Naive thymus-derived CD4-positive, alpha-beta T cell (primary cell): ENCODE measurements around the gene LYSET. TPM values are rescaled to one million over a fixed set of nuclear protein-coding genes. Genes with fewer than 3 reads are reported as not detected.
A peak's percentile ranks its signal among the peaks of the same experiment; 100 is the strongest.
"Not testable (repeated sequence)": the region's sequence is repeated elsewhere in the genome, so short reads cannot be mapped to it uniquely, and the experiment has no call there.

ENCODE experiments used
- ATAC-seq: fragments of 150-1000 bp; cut with Tn5 transposase; 2 replicates; pipeline ENCODE4 v1.10.0; 2021; ENCODE audit warnings: mild to moderate bottlenecking, moderate library complexity
- CTCF ChIA-PET: fragments of 350-600 bp; sonication (Branson Sonifier 250); formaldehyde crosslinking; loops from one replicate; lab custom pipeline; 2021; ENCODE audit warnings: antibody characterized with exemption; lab: Charles Lee
- POLR2A ChIA-PET: fragments of 350-600 bp; sonication (Branson Sonifier 250); formaldehyde crosslinking; loops from one replicate; lab custom pipeline; 2021; ENCODE audit warnings: antibody characterized with exemption, inconsistent platforms; lab: Charles Lee
- DNase-seq, 9 donors: peaks; one replicate each; pipeline versions ENCODE4 v3.0.0 to v3.0.0-alpha.2; 2020 to 2022; ENCODE audit warnings: mixed read lengths in 1 of 9
- H3K27ac ChIP-seq: one replicate; pipeline ENCODE4 v1.7.0; 2013; ENCODE audit warnings: mild to moderate bottlenecking, low read depth, low read length, moderate library complexity
- H3K27me3 ChIP-seq, 2 donors: one replicate each; pipeline ENCODE4 v1.7.0; 2013; ENCODE audit warnings: low read length in 2 of 2, mild to moderate bottlenecking in 2 of 2, moderate library complexity in 2 of 2; ENCODE audit not compliant: control insufficient read depth in 2 of 2, insufficient read depth in 2 of 2
- H3K36me3 ChIP-seq, 3 experiments: 1 replicate in 2 of 3; 2 replicates in 1 of 3; pipeline ENCODE4 v1.7.0; 2013; ENCODE audit warnings: low read length in 3 of 3, mild to moderate bottlenecking in 3 of 3, moderate library complexity in 1 of 3; ENCODE audit not compliant: insufficient read depth in 3 of 3, control insufficient read depth in 2 of 3
- H3K4me1 ChIP-seq, 2 donors: one replicate each; pipeline ENCODE4 v1.7.0; 2013; ENCODE audit warnings: low read length in 2 of 2, mild to moderate bottlenecking in 2 of 2, moderate library complexity in 1 of 2; ENCODE audit not compliant: control insufficient read depth in 2 of 2, insufficient read depth in 2 of 2
- H3K4me3 ChIP-seq: 2 replicates; pipeline ENCODE4 v1.7.0; 2013; ENCODE audit warnings: mild to moderate bottlenecking, low read length
- H3K9me3 ChIP-seq, 3 experiments: 1 replicate in 2 of 3; 2 replicates in 1 of 3; pipeline ENCODE4 v1.7.0; 2013; ENCODE audit warnings: low read length in 3 of 3; ENCODE audit not compliant: control insufficient read depth in 2 of 3
- H3K27ac Mint-ChIP-seq, 9 donors: one replicate each; pipeline ENCODE4 v1.8.0; 2020 to 2022; ENCODE audit warnings: mixed read lengths in 9 of 9, mild to moderate bottlenecking in 8 of 9, moderate library complexity in 5 of 9, inconsistent platforms in 2 of 9
- H3K27me3 Mint-ChIP-seq, 5 donors: one replicate each; pipeline ENCODE4 v1.8.0; 2021 to 2022; ENCODE audit warnings: mixed read lengths in 5 of 5, mild to moderate bottlenecking in 1 of 5
- H3K36me3 Mint-ChIP-seq, 5 donors: one replicate each; pipeline ENCODE4 v1.8.0; 2020 to 2022; ENCODE audit warnings: mixed read lengths in 5 of 5, mild to moderate bottlenecking in 3 of 5, inconsistent platforms in 1 of 5
- H3K4me1 Mint-ChIP-seq, 7 donors: one replicate each; pipeline ENCODE4 v1.8.0; 2020 to 2022; ENCODE audit warnings: mixed read lengths in 7 of 7, mild to moderate bottlenecking in 3 of 7, inconsistent platforms in 1 of 7
- H3K4me3 Mint-ChIP-seq, 10 donors: one replicate each; pipeline ENCODE4 v1.8.0; 2020 to 2022; ENCODE audit warnings: mild to moderate bottlenecking in 10 of 10, mixed read lengths in 10 of 10, moderate library complexity in 6 of 10, inconsistent platforms in 2 of 10
- H3K9me3 Mint-ChIP-seq, 11 donors: one replicate each; pipeline ENCODE4 v1.8.0; 2020 to 2022; ENCODE audit warnings: mixed read lengths in 11 of 11, mild to moderate bottlenecking in 4 of 11, inconsistent platforms in 1 of 11, moderate library complexity in 1 of 11
- intact Hi-C, 2 donors: fragments of 100-400 bp; cut with micrococcal nuclease; formaldehyde crosslinking; loops; one replicate each; pipeline ENCODE4 v1.15.1; 2023
- polyA plus RNA-seq, 2 donors: library from polyadenylated mRNA; unstranded; fragments of 300-500 nt; fragmentation: Illumina TruSeq; gene quantifications; one replicate each; pipeline ENCODE4 v1.2.3, GENCODE V29; 2021
- total RNA-seq, 6 experiments: library from RNA in 5 of 6; stranded (reverse) in 5 of 6; gene quantifications; 1 replicate in 5 of 6; 2 replicates in 1 of 6; pipeline ENCODE4 v1.2.3 and lab custom pipeline; 2021 to 2026

LYSET gene
- total and polyA plus RNA-seq, 7 experiments from 2014 or later = 8.0 to 47.7 (median 23.8) TPM

DNA sequence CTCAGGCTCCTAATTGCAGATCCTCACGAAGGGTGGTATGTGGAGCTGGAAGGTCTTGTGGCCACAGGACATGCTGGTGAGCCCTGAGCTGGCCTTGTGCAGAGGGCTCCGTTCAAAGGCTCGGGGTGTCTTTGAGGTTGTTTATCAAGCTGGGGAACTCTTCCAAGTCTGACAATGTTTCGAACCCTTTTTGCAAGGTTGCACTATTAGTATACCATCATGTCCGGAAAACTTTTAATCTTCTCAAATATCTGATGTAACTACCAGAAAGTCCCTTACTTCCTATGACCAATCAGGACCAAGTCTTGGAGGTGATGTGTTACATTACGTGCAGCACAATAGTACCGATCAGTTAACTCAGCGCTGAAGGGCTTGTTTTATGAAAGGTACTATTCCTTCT lies 43.4 kb downstream of the LYSET start:
- Histone ChIP-seq H3K27me3 (no peaks in the 10 kb centered on the region), H3K36me3 (peaks cover 5 to 44% (median 6%) of the 10 kb centered on the region in 3 experiments), H3K4me3 (no peak overlapping the region), H3K9me3 (no peaks in the 10 kb centered on the region), H3K4me1 (peaks cover 0 to 4% of the 10 kb centered on the region in 2 donors), H3K27ac (no peak overlapping the region)
- peaks cover 8 to 51% (median 41%) of the 10 kb centered on the region in 5 donors for H3K36me3 Mint-ChIP-seq
- no peak overlapping the region for H3K27ac Mint-ChIP-seq
- peaks cover 0 to 10% (median 6%) of the 10 kb centered on the region in 5 donors for H3K27me3 Mint-ChIP-seq
- ATAC-seq (no peak), DNase-seq (no peak)
- H3K4me3 Mint-ChIP-seq = no peak overlapping the region
- ChIA-PET POLR2A (no interaction called here), CTCF (no interaction called here)
- intact Hi-C loops = no loop called here
- peaks cover 0 to 3% (median 0%) of the 10 kb centered on the region in 11 donors for H3K9me3 Mint-ChIP-seq
- peaks cover 11 to 15% (median 13%) of the 10 kb centered on the region in 7 donors for H3K4me1 Mint-ChIP-seq

DNA sequence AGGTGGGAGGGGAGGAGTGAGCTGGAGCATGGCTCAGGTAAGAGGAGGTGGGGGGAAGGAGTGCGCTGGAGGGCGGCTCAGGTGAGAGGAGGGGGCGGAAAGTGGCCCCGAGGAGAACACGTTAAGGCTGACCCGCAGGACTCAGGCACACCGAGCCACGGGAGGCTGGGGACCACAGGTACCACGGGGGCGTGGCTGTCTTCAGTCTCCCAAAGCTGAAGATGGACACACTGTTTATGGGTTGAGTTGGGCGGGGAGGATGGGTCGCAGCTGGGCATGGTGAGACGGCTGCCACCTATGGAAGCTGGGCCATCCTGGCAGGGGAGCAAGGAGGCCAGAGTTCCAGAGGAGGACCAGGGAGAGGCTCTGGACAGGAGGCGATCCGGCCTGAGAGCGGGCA lies 45.4 kb downstream of the LYSET start:
- peaks cover 11 to 22% (median 14%) of the 10 kb centered on the region in 7 donors for H3K4me1 Mint-ChIP-seq
- H3K4me3 ChIP-seq = no peak overlapping the region
- CTCF ChIA-PET = interaction anchor here (0.6 to 0.8 kb wide), 3 partner anchors 11 to 784 kb away, joined by 3 read pairs; no protein-coding TSS in a partner anchor
- no peaks in the 10 kb centered on the region for H3K27me3 ChIP-seq
- no peak overlapping the region for H3K27ac ChIP-seq
- peaks cover 0 to 18% (median 7%) of the 10 kb centered on the region in 5 donors for H3K27me3 Mint-ChIP-seq
- peaks cover 5 to 29% (median 6%) of the 10 kb centered on the region in 3 experiments for H3K36me3 ChIP-seq
- intact Hi-C loops = no loop called here
- H3K9me3 Mint-ChIP-seq = peaks cover 0 to 3% (median 0%) of the 10 kb centered on the region in 11 donors
- peaks cover 6 to 39% (median 30%) of the 10 kb centered on the region in 5 donors for H3K36me3 Mint-ChIP-seq
- peaks cover 0 to 4% of the 10 kb centered on the region in 2 donors for H3K4me1 ChIP-seq
- no peaks in the 10 kb centered on the region for H3K9me3 ChIP-seq
- peak overlapping the region in 9 of 10 donors; percentile 18 to 76 (median 65) for H3K4me3 Mint-ChIP-seq
- DNase-seq = no peak
- POLR2A ChIA-PET = no interaction called here
- no peak overlapping the region for H3K27ac Mint-ChIP-seq
- ATAC-seq = no peak

GRCh38 chr14:93231129-93231979 lies 46.2 kb downstream of the LYSET start:
- Mint-ChIP-seq H3K9me3 (peaks cover 0 to 3% (median 0%) of the 10 kb centered on the region in 11 donors), H3K27ac (peak overlapping the region in 1 of 9 donors; percentile 72), H3K4me3 (peak overlapping the region; percentile 4 to 76 (median 62)), H3K27me3 (peaks cover 0 to 18% (median 7%) of the 10 kb centered on the region in 5 donors), H3K4me1 (peaks cover 11 to 21% (median 14%) of the 10 kb centered on the region in 7 donors), H3K36me3 (peaks cover 6 to 31% (median 22%) of the 10 kb centered on the region in 5 donors)
- Histone ChIP-seq H3K4me3 (peak overlapping the region; percentile 36), H3K4me1 (peaks cover 0 to 4% of the 10 kb centered on the region in 2 donors), H3K27me3 (no peaks in the 10 kb centered on the region), H3K9me3 (no peaks in the 10 kb centered on the region), H3K27ac (no peak overlapping the region), H3K36me3 (peaks cover 5 to 21% (median 6%) of the 10 kb centered on the region in 3 experiments)
- DNase-seq = no peak
- ATAC-seq = peak; percentile 20
- POLR2A ChIA-PET = interaction anchor here (0.6 kb wide), 1 partner anchor 86 kb away, joined by 4 read pairs; no protein-coding TSS in a partner anchor
- intact Hi-C loops = no loop called here
- CTCF ChIA-PET = interaction anchor here (0.7 to 1.2 kb wide), 3 partner anchors 12 to 19 kb away, joined by 3 read pairs; no protein-coding TSS in a partner anchor

GRCh38 chr14:93232159-93232558 lies 47.0 kb downstream of the LYSET start:
- POLR2A ChIA-PET = no interaction called here
- Mint-ChIP-seq H3K36me3 (peaks cover 4 to 24% (median 17%) of the 10 kb centered on the region in 5 donors), H3K9me3 (peaks cover 0 to 3% (median 0%) of the 10 kb centered on the region in 11 donors), H3K4me3 (peak overlapping the region in 5 of 10 donors; percentile 34 to 76 (median 52)), H3K27me3 (peaks cover 0 to 18% (median 7%) of the 10 kb centered on the region in 5 donors), H3K4me1 (peaks cover 11 to 21% (median 14%) of the 10 kb centered on the region in 7 donors), H3K27ac (no peak overlapping the region)
- H3K27me3 ChIP-seq = no peaks in the 10 kb centered on the region
- no peaks in the 10 kb centered on the region for H3K9me3 ChIP-seq
- CTCF ChIA-PET = interaction anchor here (1.2 kb wide), 1 partner anchor 18 kb away, joined by 3 read pairs; no protein-coding TSS in a partner anchor
- DNase-seq (no peak), ATAC-seq (no peak)
- intact Hi-C loops = no loop called here
- H3K4me1 ChIP-seq = peaks cover 0 to 4% of the 10 kb centered on the region in 2 donors
- peaks cover under 1 to 16% (median 6%) of the 10 kb centered on the region in 3 experiments for H3K36me3 ChIP-seq
- no peak overlapping the region for H3K27ac ChIP-seq
- no peak overlapping the region for H3K4me3 ChIP-seq

- H3K4me3 Mint-ChIP-seq, DNase-seq, H3K36me3 ChIP-seq, H3K4me3 ChIP-seq, H3K9me3 ChIP-seq, POLR2A ChIA-PET, H3K27ac Mint-ChIP-seq, H3K27ac ChIP-seq, ATAC-seq, CTCF ChIA-PET, intact Hi-C loops, H3K9me3 Mint-ChIP-seq, H3K4me1 ChIP-seq, H3K27me3 ChIP-seq: not testable (repeated sequence)
- Mint-ChIP-seq H3K36me3 (peaks cover 0 to 15% (median 8%) of the 10 kb centered on the region in 5 donors), H3K4me1 (peaks cover 11 to 22% (median 14%) of the 10 kb centered on the region in 7 donors), H3K27me3 (peaks cover 0 to 18% (median 7%) of the 10 kb centered on the region in 5 donors)
These were observed 48.0 kb downstream of the LYSET start for GRCh38 chr14:93233078-93233477.

DNA sequence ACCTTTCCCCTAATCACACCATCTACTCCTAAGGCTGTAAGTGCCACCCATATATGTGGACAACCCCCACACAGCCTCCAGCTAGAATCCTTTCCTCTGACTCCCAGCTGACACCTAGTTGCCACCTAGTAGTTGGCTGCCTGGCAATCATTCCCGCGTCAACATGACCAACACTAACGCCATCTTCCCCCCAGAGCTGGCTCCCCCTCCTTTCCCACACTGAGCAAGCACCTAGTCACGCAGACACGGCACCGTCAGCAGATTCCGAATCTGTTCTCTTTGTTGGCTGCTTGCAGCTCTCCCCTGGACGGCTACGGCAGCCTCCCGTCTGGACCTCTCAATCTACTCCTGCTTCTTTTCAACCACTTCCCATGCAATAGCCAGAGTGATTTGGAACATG lies 49.7 kb downstream of the LYSET start:
- no peak for DNase-seq

More for the DNA sequence above, 49.7 kb downstream of the LYSET start:
- Mint-ChIP-seq H3K4me3 (no peak overlapping the region), H3K27me3 (peaks cover 0 to 18% (median 5%) of the 10 kb centered on the region in 5 donors), H3K4me1 (peaks cover 11 to 28% (median 14%) of the 10 kb centered on the region in 7 donors), H3K27ac (peak overlapping the region in 1 of 9 donors; percentile 26), H3K9me3 (peaks cover 0 to 3% (median 0%) of the 10 kb centered on the region in 11 donors), H3K36me3 (peaks cover 0 to 2% (median 0%) of the 10 kb centered on the region in 5 donors)
- H3K4me1 ChIP-seq = peaks cover 0 to 4% of the 10 kb centered on the region in 2 donors
- H3K27ac ChIP-seq = no peak overlapping the region
- CTCF ChIA-PET = no interaction called here
- H3K4me3 ChIP-seq = no peak overlapping the region
- ATAC-seq = no peak
- intact Hi-C loops = no loop called here
- no peaks in the 10 kb centered on the region for H3K36me3 ChIP-seq
- no peaks in the 10 kb centered on the region for H3K9me3 ChIP-seq
- POLR2A ChIA-PET = interaction anchor here (0.6 kb wide), 1 partner anchor 29 kb away, joined by 5 read pairs; no protein-coding TSS in a partner anchor
- H3K27me3 ChIP-seq = no peaks in the 10 kb centered on the region
